BJ (cell line): ENCODE data around the gene ISG15. TPM values are rescaled to one million over a fixed set of nuclear protein-coding genes. Genes with fewer than 3 reads are reported as not detected.

Source experiments
- CTCF ChIA-PET: fragments of 350-600 bp; formaldehyde crosslinking; extraction: SDS; loops from one replicate; lab custom pipeline; 2021; ENCODE audit warnings: antibody characterized with exemption, inconsistent platforms; lab: Yijun Ruan, JAX
- POLR2A ChIA-PET: fragments of 300-600 bp; sonication (Branson Sonifier 250); formaldehyde crosslinking; extraction: SDS; loops from one replicate; lab custom pipeline; 2021; ENCODE audit warnings: antibody characterized with exemption; lab: Charles Lee
- DNase-seq: peaks from one replicate; pipeline ENCODE4 v3.0.0-alpha.2; 2011; ENCODE audit warnings: low read depth
- H3K27me3 ChIP-seq: 2 replicates; pipeline ENCODE4 v1.6.0; 2011; ENCODE audit warnings: low read length; ENCODE audit not compliant: control insufficient read depth, insufficient read depth
- H3K36me3 ChIP-seq: 2 replicates; pipeline ENCODE4 v1.5.1; 2011; ENCODE audit warnings: low read length; ENCODE audit not compliant: control insufficient read depth, insufficient read depth
- H3K4me3 ChIP-seq: 2 replicates; pipeline ENCODE4 v1.5.1; 2011; ENCODE audit warnings: low read depth, mild to moderate bottlenecking, control low read depth, low read length
- CTCF ChIP-seq: IDR thresholded peaks from 2 replicates; pipeline ENCODE4 v1.5.1; 2011; ENCODE audit warnings: low read depth, mild to moderate bottlenecking, control low read depth, inconsistent platforms, low read length, moderate library complexity; ENCODE audit not compliant: insufficient read depth
- polyA plus RNA-seq: library from polyadenylated mRNA; depleted of rRNA; stranded (reverse); fragments of >200 nt; gene quantifications from 2 replicates; pipeline ENCODE4 v1.2.3, GENCODE V29; 2011

The ISG15 gene
- polyA plus RNA-seq, 1 experiment = 86.8 TPM

DNA sequence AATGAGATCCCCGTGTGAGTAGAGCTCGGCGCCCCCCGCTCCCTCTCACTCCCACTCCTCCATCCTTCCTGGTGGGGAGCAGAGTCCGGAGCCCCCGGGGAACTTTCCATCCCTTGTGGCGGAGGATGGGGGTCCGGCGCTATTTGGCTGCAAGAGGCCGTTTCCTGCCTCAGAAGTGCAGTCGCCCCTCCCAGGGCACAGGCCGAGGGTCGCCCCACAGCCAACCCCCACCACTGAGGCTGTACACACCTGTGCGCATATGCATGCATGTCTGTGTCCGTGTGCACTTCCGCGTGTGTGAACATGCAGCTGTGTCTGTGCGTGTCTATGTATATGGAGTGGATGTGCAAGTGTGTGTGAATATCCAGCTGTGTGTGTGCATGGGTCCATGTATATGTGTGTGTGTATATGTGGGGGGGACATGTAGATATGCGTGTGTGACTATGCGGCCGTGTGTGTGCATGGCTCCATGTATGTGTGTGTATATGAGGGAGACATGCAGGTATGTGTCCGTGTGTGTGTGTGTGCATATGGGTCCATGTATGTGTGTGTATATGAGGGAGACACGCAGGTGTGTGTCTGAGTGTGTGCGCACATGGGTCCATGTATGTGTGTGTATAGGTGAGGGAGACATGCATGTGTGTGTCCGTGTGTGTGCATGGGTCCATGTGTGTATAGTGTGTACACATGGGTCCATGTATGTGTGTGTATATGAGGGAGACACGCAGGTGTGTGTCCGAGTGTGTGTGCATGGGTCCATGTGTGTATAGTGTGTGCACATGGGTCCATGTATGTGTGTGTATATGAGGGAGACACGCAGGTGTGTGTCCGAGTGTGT, 38.9 kb downstream of the ISG15 start:
- CTCF ChIA-PET = interaction anchor here (1.4 kb wide), 1 partner anchor 68 kb away, joined by 3 read pairs; no protein-coding TSS in a partner anchor
- POLR2A ChIA-PET = no interaction called here
- Histone ChIP-seq H3K36me3 (peaks cover 32% of the 10 kb centered on the region), H3K4me3 (no peak overlapping the region), H3K27me3 (no peaks in the 10 kb centered on the region)
- no peak for DNase-seq
- no peak for TF ChIP-seq CTCF

DNA sequence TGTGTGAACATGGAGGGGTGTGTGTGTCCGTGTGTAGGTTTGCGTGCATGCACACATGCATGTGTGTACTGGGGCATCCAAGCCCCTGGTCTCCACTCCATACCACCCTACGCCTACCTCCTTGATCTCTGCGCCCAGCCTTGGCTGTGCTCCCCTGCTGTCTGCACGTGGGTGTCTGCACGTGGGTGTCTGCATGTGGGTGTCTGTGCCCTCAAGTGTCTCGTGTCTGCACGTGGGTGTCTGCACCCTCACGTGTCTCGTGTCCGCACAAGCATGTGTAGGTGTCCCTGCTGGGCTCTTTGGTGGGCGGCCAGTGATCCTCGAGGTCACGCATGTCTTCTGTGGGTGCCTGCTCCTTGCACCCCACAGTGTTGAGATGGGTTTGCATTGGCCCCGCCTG, 39.7 kb downstream of the ISG15 start:
- ChIA-PET CTCF (no interaction called here), POLR2A (no interaction called here)
- no peak for DNase-seq
- no peaks in the 10 kb centered on the region for H3K27me3 ChIP-seq
- peaks cover 30% of the 10 kb centered on the region for H3K36me3 ChIP-seq
- no peak overlapping the region for H3K4me3 ChIP-seq
- no peak for TF ChIP-seq CTCF

GRCh38 chr1:1053682-1054081, 40.4 kb downstream of the ISG15 start:
- POLR2A ChIA-PET = no interaction called here
- CTCF ChIA-PET = interaction anchor here (2.3 kb wide), 1 partner anchor 71 kb away, joined by 6 read pairs; no protein-coding TSS in a partner anchor
- no peak for DNase-seq
- Histone ChIP-seq H3K4me3 (no peak overlapping the region), H3K36me3 (peaks cover 30% of the 10 kb centered on the region), H3K27me3 (no peaks in the 10 kb centered on the region)
- TF ChIP-seq CTCF = no peak

DNA sequence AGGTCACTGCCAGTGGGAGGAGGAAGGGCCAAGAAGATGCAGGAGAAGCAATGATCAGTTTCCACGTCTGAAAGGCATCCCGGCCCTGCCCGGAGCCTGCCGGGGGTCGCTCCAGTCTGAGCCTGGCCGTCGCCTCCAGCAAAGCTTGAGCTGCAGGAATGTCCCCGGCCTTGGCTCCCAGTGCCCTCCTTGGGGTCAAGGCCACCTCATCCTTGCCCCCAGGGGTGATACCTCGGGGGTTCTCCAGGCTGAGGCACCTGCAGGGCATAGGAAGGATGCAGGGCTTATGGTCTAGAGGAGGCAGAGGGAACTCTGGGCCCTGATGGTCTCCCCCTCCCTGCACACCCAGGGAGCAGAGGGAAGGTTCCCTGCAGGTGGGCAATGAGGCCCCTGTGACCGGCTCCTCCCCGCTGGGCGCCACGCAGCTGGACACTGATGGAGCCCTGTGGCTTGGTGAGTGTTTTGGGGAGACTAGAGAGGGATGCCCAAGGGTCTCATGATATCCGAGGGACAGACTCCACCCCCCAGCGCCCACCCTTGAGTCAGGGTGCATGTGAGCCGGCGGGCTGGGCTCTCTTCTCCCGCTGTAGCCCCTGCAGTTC, 40.9 kb downstream of the ISG15 start:
- no peak for DNase-seq
- H3K27me3 ChIP-seq = no peaks in the 10 kb centered on the region
- TF ChIP-seq CTCF = no peak
- no peak overlapping the region for H3K4me3 ChIP-seq
- ChIA-PET POLR2A (no interaction called here), CTCF (interaction anchor here (2.3 kb wide), 1 partner anchor 71 kb away, joined by 6 read pairs; no protein-coding TSS in a partner anchor)
- peaks cover 30% of the 10 kb centered on the region for H3K36me3 ChIP-seq

GRCh38 chr1:1054971-1055370, 41.7 kb downstream of the ISG15 start:
- Histone ChIP-seq H3K4me3 (no peak overlapping the region), H3K36me3 (peaks cover 30% of the 10 kb centered on the region), H3K27me3 (no peaks in the 10 kb centered on the region)
- CTCF ChIA-PET = interaction anchor here (1.2 to 2.3 kb wide), 3 partner anchors 11 to 72 kb away, joined by 3 to 6 read pairs (median 3); no protein-coding TSS in a partner anchor
- POLR2A ChIA-PET = no interaction called here
- no peak for DNase-seq
- no peak for TF ChIP-seq CTCF
